ENCODE measurements around the gene SLC17A7.

SLC17A7 gene

GRCh38 chr19:49458567-49458903 is 17.2 kb upstream of the SLC17A7 start:
- peaks cover 37% of the 10 kb centered on the region for H3K36me3 ChIP-seq (ENCODE audit: control insufficient read depth, low read length)
- TF ChIP-seq EZH2phosphoT487 (IDR thresholded peaks at IDR 0.05; ENCODE audit: borderline replicate concordance, low read length) (no peak), CTCF (IDR thresholded peaks at IDR 0.05; ENCODE audit: low read depth, low read length, poor library complexity, severe bottlenecking) (no peak)
- H3K27me3 ChIP-seq (ENCODE audit: control insufficient read depth, low read length), result no peaks in the 10 kb centered on the region
- H3K27ac ChIP-seq (ENCODE audit: low read depth, low read length), result no peak overlapping the region
- no peaks in the 10 kb centered on the region for H3K9me3 ChIP-seq (ENCODE audit: control insufficient read depth, insufficient read depth, low read length)
- H3K4me3 ChIP-seq (ENCODE audit: low read length), result no peak overlapping the region
- H3K79me2 ChIP-seq (ENCODE audit: control insufficient read depth, low read length), result peaks cover 41% of the 10 kb centered on the region
- H3K4me1 ChIP-seq (ENCODE audit: control insufficient read depth, low read length), result peaks cover 9% of the 10 kb centered on the region
- no peak overlapping the region for H3K4me2 ChIP-seq (ENCODE audit: low read length)
- no peaks in the 10 kb centered on the region for H4K20me1 ChIP-seq (ENCODE audit: control insufficient read depth, insufficient read depth, low read depth, low read length)
- no peaks in the 10 kb centered on the region; the same call in 1 of the 2 replicates for H3F3A ChIP-seq (ENCODE audit: control insufficient read depth, insufficient read depth)
- H3K9me2 ChIP-seq (replicated peaks; ENCODE audit: control insufficient read depth, low read length), result no peaks in the 10 kb centered on the region

GRCh38 chr19:49456326-49456725 is 15.0 kb upstream of the SLC17A7 start:
- H3K27ac ChIP-seq (ENCODE audit: low read depth, low read length), result no peak overlapping the region
- H3K9me3 ChIP-seq (ENCODE audit: control insufficient read depth, insufficient read depth, low read length), result no peaks in the 10 kb centered on the region
- peaks cover 40% of the 10 kb centered on the region for H3K36me3 ChIP-seq (ENCODE audit: control insufficient read depth, low read length)
- H3K9me2 ChIP-seq (replicated peaks; ENCODE audit: control insufficient read depth, low read length), result no peaks in the 10 kb centered on the region
- H3K79me2 ChIP-seq (ENCODE audit: control insufficient read depth, low read length), result peaks cover 52% of the 10 kb centered on the region
- no peak overlapping the region for H3K4me2 ChIP-seq (ENCODE audit: low read length)
- no peak overlapping the region for H3K4me3 ChIP-seq (ENCODE audit: low read length)
- peaks cover 16% of the 10 kb centered on the region for H3K4me1 ChIP-seq (ENCODE audit: control insufficient read depth, low read length)
- peaks cover 8% of the 10 kb centered on the region for H3F3A ChIP-seq (ENCODE audit: control insufficient read depth, insufficient read depth)
- H3K27me3 ChIP-seq (ENCODE audit: control insufficient read depth, low read length), result no peaks in the 10 kb centered on the region
- TF ChIP-seq EZH2phosphoT487 (IDR thresholded peaks at IDR 0.05; ENCODE audit: borderline replicate concordance, low read length) (no peak), CTCF (IDR thresholded peaks at IDR 0.05; ENCODE audit: low read depth, low read length, poor library complexity, severe bottlenecking) (no peak)
- no peaks in the 10 kb centered on the region for H4K20me1 ChIP-seq (ENCODE audit: control insufficient read depth, insufficient read depth, low read depth, low read length)

GRCh38 chr19:49455773-49456172 is 14.4 kb upstream of the SLC17A7 start:
- H3K27me3 ChIP-seq (ENCODE audit: control insufficient read depth, low read length), result no peaks in the 10 kb centered on the region
- peaks cover 9% of the 10 kb centered on the region for H3F3A ChIP-seq (ENCODE audit: control insufficient read depth, insufficient read depth)
- H3K27ac ChIP-seq (ENCODE audit: low read depth, low read length), result no peak overlapping the region
- no peaks in the 10 kb centered on the region for H3K9me3 ChIP-seq (ENCODE audit: control insufficient read depth, insufficient read depth, low read length)
- H3K4me1 ChIP-seq (ENCODE audit: control insufficient read depth, low read length), result peaks cover 16% of the 10 kb centered on the region
- peaks cover 41% of the 10 kb centered on the region for H3K36me3 ChIP-seq (ENCODE audit: control insufficient read depth, low read length)
- H3K4me3 ChIP-seq (ENCODE audit: low read length), result no peak overlapping the region
- no peaks in the 10 kb centered on the region; the same call in 1 of the 2 replicates for H4K20me1 ChIP-seq (ENCODE audit: control insufficient read depth, insufficient read depth, low read depth, low read length)
- H3K9me2 ChIP-seq (replicated peaks; ENCODE audit: control insufficient read depth, low read length), result no peaks in the 10 kb centered on the region
- H3K4me2 ChIP-seq (ENCODE audit: low read length), result no peak overlapping the region
- peaks cover 57% of the 10 kb centered on the region for H3K79me2 ChIP-seq (ENCODE audit: control insufficient read depth, low read length)
- TF ChIP-seq CTCF (IDR thresholded peaks at IDR 0.05; ENCODE audit: low read depth, low read length, poor library complexity, severe bottlenecking) (no peak), EZH2phosphoT487 (IDR thresholded peaks at IDR 0.05; ENCODE audit: borderline replicate concordance, low read length) (no peak)
